Osteocyte (in vitro differentiated cells): ENCODE measurements around the gene FAM120B. TPM values are rescaled to one million over a fixed set of nuclear protein-coding genes. Genes with fewer than 3 reads are reported as not detected.

Source experiments
- DNase-seq: peaks from one replicate; pipeline ENCODE4 v3.0.0; 2021; ENCODE audit warnings: mixed read lengths; ENCODE audit not compliant: unreplicated experiment; ENCODE audit errors: extremely low spot score
- H3K27ac Mint-ChIP-seq: one replicate; pipeline ENCODE4 v1.8.0; 2021; ENCODE audit warnings: mild to moderate bottlenecking, mixed read lengths; ENCODE audit not compliant: unreplicated experiment
- H3K27me3 Mint-ChIP-seq: one replicate; pipeline ENCODE4 v1.8.0; 2021; ENCODE audit warnings: mixed read lengths; ENCODE audit not compliant: unreplicated experiment
- H3K36me3 Mint-ChIP-seq: one replicate; pipeline ENCODE4 v1.8.0; 2021; ENCODE audit warnings: mixed read lengths; ENCODE audit not compliant: unreplicated experiment
- H3K4me1 Mint-ChIP-seq: one replicate; pipeline ENCODE4 v1.8.0; 2021; ENCODE audit warnings: mixed read lengths; ENCODE audit not compliant: unreplicated experiment
- H3K4me3 Mint-ChIP-seq: one replicate; pipeline ENCODE4 v1.8.0; 2021; ENCODE audit warnings: mild to moderate bottlenecking, moderate library complexity, mixed read lengths; ENCODE audit not compliant: unreplicated experiment
- H3K9me3 Mint-ChIP-seq: one replicate; pipeline ENCODE4 v1.8.0; 2021; ENCODE audit warnings: mixed read lengths; ENCODE audit not compliant: unreplicated experiment
- total RNA-seq: library from RNA; stranded (reverse); gene quantifications from 2 replicates; pipeline ENCODE4 v1.2.1, GENCODE V29; 2021
- TF ChIP-seq, protein P1 (sequence below): fragments of 200-600 bp; sonication (generic); IDR thresholded peaks from 2 replicates; pipeline ENCODE4 v1.5.0; 2021; ENCODE audit warnings: antibody characterized with exemption, mild to moderate bottlenecking, moderate library complexity

The FAM120B gene
- total RNA-seq, 1 donor from 2014 or later: 36.9 TPM

DNA sequence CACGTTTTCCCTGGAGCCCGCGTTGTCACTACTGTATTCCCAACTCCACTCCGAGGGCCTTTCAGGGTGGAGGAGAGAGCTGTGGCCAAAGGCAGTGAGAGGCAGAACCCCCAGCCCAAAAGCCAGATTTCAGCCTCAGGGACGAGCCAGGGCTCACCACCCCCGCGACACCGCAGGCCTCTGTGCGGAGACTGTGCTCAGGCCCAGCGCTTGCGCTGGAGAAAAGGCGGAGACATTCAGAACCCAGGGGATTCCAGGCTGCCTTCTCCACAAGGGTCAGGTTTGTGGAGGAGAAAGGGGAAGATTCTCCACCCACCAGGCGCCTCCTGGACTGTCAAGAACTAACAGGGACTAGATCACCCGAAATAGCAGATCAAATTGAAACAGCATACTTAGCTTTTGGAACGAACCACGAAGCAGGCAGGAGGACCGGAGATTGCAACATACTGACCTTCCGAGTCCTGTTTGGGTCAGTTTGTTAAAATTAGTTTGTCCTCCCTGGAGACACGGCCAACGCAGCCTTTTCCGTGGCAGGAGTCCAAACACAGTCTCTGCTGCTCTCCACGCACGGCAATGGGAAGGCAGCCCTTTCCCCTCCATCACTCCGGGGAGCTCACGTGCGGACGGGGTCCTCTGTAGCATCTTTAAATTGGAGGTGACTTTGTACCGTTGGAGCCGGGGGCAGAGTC lies 30.0 kb upstream of the FAM120B start:
- H3K4me3 Mint-ChIP-seq: no peak overlapping the region
- H3K9me3 Mint-ChIP-seq: no peaks in the 10 kb centered on the region
- H3K27me3 Mint-ChIP-seq: peaks cover 14% of the 10 kb centered on the region
- H3K4me1 Mint-ChIP-seq: no peaks in the 10 kb centered on the region
- no peak overlapping the region for H3K27ac Mint-ChIP-seq
- no peak for DNase-seq
- no peaks in the 10 kb centered on the region for H3K36me3 Mint-ChIP-seq
- TF ChIP-seq, protein P1, sequence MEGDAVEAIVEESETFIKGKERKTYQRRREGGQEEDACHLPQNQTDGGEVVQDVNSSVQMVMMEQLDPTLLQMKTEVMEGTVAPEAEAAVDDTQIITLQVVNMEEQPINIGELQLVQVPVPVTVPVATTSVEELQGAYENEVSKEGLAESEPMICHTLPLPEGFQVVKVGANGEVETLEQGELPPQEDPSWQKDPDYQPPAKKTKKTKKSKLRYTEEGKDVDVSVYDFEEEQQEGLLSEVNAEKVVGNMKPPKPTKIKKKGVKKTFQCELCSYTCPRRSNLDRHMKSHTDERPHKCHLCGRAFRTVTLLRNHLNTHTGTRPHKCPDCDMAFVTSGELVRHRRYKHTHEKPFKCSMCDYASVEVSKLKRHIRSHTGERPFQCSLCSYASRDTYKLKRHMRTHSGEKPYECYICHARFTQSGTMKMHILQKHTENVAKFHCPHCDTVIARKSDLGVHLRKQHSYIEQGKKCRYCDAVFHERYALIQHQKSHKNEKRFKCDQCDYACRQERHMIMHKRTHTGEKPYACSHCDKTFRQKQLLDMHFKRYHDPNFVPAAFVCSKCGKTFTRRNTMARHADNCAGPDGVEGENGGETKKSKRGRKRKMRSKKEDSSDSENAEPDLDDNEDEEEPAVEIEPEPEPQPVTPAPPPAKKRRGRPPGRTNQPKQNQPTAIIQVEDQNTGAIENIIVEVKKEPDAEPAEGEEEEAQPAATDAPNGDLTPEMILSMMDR: no peak

DNA sequence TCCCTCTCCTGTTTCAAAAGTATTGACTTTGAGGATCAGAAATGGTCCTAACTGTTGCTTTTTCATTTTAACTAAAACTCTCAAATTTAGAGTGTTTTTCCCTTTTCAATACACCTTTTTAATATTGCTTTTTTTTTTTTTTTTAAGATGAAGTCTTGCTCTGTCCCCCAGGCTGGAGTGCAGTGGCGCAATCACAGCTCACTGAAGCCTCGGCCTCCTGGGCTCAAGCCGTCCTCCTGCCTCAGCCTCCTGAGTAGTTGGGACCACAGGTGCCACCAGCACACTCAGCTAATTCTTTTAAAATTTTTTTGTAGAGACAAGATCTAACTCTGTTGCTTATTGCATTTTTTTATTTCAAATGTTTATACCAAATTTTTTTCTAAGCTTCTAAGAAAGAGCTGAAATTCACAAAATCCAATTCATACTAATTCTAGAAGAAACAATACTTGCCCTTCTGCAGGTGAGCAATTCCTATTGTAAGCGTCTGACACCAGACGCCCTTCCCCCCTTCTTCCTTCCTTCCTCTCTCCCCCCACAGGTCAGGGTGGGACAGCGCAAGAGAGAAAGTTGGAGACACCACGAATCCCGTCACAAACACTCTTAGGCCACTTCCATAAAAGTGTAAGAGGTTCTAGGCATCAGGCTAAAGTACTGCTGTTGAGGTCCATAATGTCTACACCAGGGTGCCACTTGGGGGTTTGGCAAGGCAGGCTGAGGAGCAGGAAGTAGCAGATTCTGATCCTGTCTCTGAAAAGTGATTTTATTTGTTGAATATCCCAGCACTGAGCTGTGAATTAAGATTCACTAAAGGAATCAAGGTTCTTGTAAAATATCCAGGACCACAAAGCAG lies 28.4 kb upstream of the FAM120B start:
- H3K4me3 Mint-ChIP-seq: no peak overlapping the region
- H3K4me1 Mint-ChIP-seq: no peaks in the 10 kb centered on the region
- H3K27ac Mint-ChIP-seq: no peak overlapping the region
- DNase-seq: no peak
- TF ChIP-seq, protein P1: no peak
- no peaks in the 10 kb centered on the region for H3K9me3 Mint-ChIP-seq
- H3K36me3 Mint-ChIP-seq: peaks cover 2% of the 10 kb centered on the region
- H3K27me3 Mint-ChIP-seq: peaks cover 14% of the 10 kb centered on the region

DNA sequence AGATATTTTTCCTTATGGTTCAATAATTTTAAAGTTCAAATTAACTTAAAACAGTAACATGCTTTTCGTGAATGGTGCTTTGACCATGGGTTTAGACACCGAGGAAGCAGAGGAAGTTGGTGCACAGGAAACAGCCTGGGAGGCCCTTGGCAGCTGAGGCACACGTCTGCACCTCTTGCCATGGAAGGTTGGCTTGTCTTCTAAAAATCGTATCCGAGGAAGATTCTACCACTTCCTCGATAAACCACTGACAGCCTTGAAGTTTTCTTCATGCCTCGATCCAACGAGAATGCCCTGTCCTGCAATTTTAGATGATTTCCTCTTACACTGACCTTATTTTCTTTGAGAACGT lies 27.8 kb upstream of the FAM120B start:
- Mint-ChIP-seq H3K36me3 (peaks cover 2% of the 10 kb centered on the region), H3K4me3 (no peak overlapping the region), H3K4me1 (no peaks in the 10 kb centered on the region), H3K9me3 (no peaks in the 10 kb centered on the region), H3K27me3 (peaks cover 14% of the 10 kb centered on the region), H3K27ac (no peak overlapping the region)
- DNase-seq: no peak
- TF ChIP-seq, protein P1: no peak

DNA sequence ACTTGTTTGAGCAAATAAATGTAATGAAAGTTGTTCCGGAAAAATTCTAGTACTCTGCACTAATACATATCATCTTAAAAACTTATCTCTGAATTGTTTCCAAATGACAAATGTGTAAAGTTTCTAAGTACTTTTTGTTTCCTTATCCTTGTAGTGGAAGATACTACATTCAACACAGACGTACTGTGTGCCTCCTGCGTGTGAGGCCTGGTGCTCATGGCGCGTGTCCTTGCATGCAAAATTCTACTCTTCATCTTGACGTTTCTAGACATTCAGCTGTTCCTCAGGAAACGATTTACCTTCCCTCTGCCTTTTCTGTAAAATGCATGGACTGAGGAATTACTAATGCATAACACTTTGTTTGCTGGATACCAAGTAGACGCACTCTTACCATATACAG lies 27.1 kb upstream of the FAM120B start:
- H3K4me1 Mint-ChIP-seq: no peaks in the 10 kb centered on the region
- no peak overlapping the region for H3K27ac Mint-ChIP-seq
- TF ChIP-seq, protein P1: no peak
- H3K4me3 Mint-ChIP-seq: no peak overlapping the region
- DNase-seq: no peak
- H3K36me3 Mint-ChIP-seq: peaks cover 2% of the 10 kb centered on the region
- no peaks in the 10 kb centered on the region for H3K9me3 Mint-ChIP-seq
- peaks cover 14% of the 10 kb centered on the region for H3K27me3 Mint-ChIP-seq

DNA sequence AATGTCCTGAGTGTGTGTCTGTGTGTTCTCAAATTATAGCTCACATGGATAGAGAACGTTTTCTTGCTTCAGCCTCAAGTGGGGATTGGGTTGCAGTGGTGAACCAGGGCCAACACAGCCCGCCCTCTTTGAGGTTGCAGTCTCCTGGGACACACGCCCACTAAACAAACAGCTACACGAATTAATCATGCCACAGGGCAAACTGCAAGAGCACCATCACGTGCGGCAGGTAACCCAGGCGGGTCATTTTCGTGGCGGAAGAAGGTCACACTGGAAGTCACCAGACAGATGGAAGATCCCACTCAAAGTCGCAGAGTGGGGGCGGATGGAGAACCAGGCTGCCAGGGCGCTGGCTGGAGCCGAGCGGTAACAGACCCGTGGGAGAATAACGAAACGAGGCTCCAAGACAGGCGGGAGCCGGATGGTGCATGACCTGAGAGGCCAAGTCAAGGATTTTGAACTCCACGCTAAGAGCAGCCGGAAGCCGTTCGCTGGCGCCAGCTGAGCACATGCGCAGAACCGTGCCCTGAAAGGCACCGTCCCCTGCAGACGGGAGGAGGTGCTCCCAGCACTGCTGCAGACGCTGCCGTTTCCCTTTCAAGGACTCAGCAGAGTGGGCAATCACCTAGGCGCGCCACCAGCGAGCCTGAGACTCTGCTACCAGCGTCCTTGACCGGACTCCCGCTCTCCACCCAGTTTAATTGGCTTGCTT lies 26.4 kb upstream of the FAM120B start:
- no peaks in the 10 kb centered on the region for H3K4me1 Mint-ChIP-seq
- peaks cover 14% of the 10 kb centered on the region for H3K27me3 Mint-ChIP-seq
- TF ChIP-seq, protein P1: no peak
- no peak overlapping the region for H3K27ac Mint-ChIP-seq
- DNase-seq: peak; percentile 81
- peaks cover 2% of the 10 kb centered on the region for H3K36me3 Mint-ChIP-seq
- no peak overlapping the region for H3K4me3 Mint-ChIP-seq
- H3K9me3 Mint-ChIP-seq: no peaks in the 10 kb centered on the region
